Measurements from ENCODE around the gene KCNJ12. TPM values are rescaled to one million over a fixed set of nuclear protein-coding genes. Genes with fewer than 3 reads are reported as not detected.

Gene KCNJ12
- total and polyA plus RNA-seq, 2 experiments from 2014 or later = 0.61 to 2.4 TPM

GRCh38 chr17:21463204-21463661 lies 87.1 kb downstream of the KCNJ12 start:
- Histone ChIP-seq H3K4me3 (peak overlapping the region; percentile 68), H3K4me2 (peak overlapping the region; percentile 90), H4K20me1 (replicated peaks; ENCODE audit: insufficient read depth) (no peaks in the 10 kb centered on the region), H3K27me3 (ENCODE audit: insufficient read depth) (peaks cover 47% of the 10 kb centered on the region), H3K4me1 (ENCODE audit: insufficient read depth) (peaks cover 4% of the 10 kb centered on the region; the same call in 1 of the 2 replicates), H3K79me2 (replicated peaks; ENCODE audit: insufficient read depth) (no peaks in the 10 kb centered on the region), H2AFZ (peak overlapping the region; percentile 96), H3K27ac (ENCODE audit: low read depth) (no peak overlapping the region), H3F3A (replicated peaks; ENCODE audit: low read depth) (no peaks in the 10 kb centered on the region), H3K36me3 (ENCODE audit: insufficient read depth) (no peaks in the 10 kb centered on the region), H3K9me2 (ENCODE audit: insufficient read depth) (no peaks in the 10 kb centered on the region)
- no peak for DNase-seq (ENCODE audit: low spot score)
- TF ChIP-seq CREB1 (CRISPR knock-in tag; IDR thresholded peaks at IDR 0.05; ENCODE audit: low read depth) (no peak), POLR2AphosphoS5 (IDR thresholded peaks at IDR 0.05; ENCODE audit: low read depth) (no peak), NANOG (IDR thresholded peaks at IDR 0.05; ENCODE audit: borderline replicate concordance) (no peak), ZNF331 (CRISPR knock-in tag; IDR thresholded peaks at IDR 0.05; ENCODE audit: low read depth) (no peak), ZNF114 (CRISPR knock-in tag; IDR thresholded peaks at IDR 0.05) (no peak), EZH2 (IDR thresholded peaks at IDR 0.05; ENCODE audit: low read depth, unreplicated experiment) (no peak), EZH2phosphoT487 (IDR thresholded peaks at IDR 0.05; ENCODE audit: unreplicated experiment) (no peak), JUNB (IDR thresholded peaks at IDR 0.05; ENCODE audit: unreplicated experiment) (no peak), STAT1 (IDR thresholded peaks at IDR 0.05; ENCODE audit: unreplicated experiment) (no peak), REST (IDR thresholded peaks at IDR 0.05; ENCODE audit: unreplicated experiment) (no peak), ZNF462 (CRISPR knock-in tag; IDR thresholded peaks at IDR 0.05) (no peak)
- TF ChIP-seq, protein P1, sequence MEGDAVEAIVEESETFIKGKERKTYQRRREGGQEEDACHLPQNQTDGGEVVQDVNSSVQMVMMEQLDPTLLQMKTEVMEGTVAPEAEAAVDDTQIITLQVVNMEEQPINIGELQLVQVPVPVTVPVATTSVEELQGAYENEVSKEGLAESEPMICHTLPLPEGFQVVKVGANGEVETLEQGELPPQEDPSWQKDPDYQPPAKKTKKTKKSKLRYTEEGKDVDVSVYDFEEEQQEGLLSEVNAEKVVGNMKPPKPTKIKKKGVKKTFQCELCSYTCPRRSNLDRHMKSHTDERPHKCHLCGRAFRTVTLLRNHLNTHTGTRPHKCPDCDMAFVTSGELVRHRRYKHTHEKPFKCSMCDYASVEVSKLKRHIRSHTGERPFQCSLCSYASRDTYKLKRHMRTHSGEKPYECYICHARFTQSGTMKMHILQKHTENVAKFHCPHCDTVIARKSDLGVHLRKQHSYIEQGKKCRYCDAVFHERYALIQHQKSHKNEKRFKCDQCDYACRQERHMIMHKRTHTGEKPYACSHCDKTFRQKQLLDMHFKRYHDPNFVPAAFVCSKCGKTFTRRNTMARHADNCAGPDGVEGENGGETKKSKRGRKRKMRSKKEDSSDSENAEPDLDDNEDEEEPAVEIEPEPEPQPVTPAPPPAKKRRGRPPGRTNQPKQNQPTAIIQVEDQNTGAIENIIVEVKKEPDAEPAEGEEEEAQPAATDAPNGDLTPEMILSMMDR (conservative IDR thresholded peaks at IDR 0.05; ENCODE audit: low read depth in 2 of 2) = no peak
- TF ChIP-seq, protein P2, sequence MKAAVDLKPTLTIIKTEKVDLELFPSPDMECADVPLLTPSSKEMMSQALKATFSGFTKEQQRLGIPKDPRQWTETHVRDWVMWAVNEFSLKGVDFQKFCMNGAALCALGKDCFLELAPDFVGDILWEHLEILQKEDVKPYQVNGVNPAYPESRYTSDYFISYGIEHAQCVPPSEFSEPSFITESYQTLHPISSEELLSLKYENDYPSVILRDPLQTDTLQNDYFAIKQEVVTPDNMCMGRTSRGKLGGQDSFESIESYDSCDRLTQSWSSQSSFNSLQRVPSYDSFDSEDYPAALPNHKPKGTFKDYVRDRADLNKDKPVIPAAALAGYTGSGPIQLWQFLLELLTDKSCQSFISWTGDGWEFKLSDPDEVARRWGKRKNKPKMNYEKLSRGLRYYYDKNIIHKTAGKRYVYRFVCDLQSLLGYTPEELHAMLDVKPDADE (IDR thresholded peaks at IDR 0.05) = no peak
- ATAC-seq = no peak
- no peaks in the 10 kb centered on the region for H3K36me3 Mint-ChIP-seq (ENCODE audit: low read depth)
- peaks cover 5% of the 10 kb centered on the region; the same call in 2 of the 3 replicates for H3K9me3 Mint-ChIP-seq
- peak overlapping the region; percentile 69 for H3K4me3 Mint-ChIP-seq
- H3K4me1 Mint-ChIP-seq = peaks cover 15% of the 10 kb centered on the region
- no peak overlapping the region for H3K27ac Mint-ChIP-seq
- H3K27me3 Mint-ChIP-seq (ENCODE audit: insufficient read depth, low read depth, poor library complexity) = peaks cover 34% of the 10 kb centered on the region

Data from GM23338 (cell line).